PC-3 (cell line): ENCODE results near the gene MAPK12. TPM values are rescaled to one million over a fixed set of nuclear protein-coding genes. Genes with fewer than 3 reads are reported as not detected.

ENCODE experiments used
- ATAC-seq: fragments of 200-7000 bp; cut with Tn5 transposase; 2 replicates; pipeline ENCODE4 v1.9.1; 2020; ENCODE audit warnings: mild to moderate bottlenecking, moderate library complexity
- BruUV-seq: library from RNA; stranded (reverse); fragments of 400-500 nt; replicated peaks from 2 replicates; lab custom pipeline; 2021; lab: Mats Ljungman, UMichigan
- CTCF ChIA-PET: fragments of 300-600 bp; sonication (Branson Sonifier 250); formaldehyde crosslinking; loops from one replicate; lab custom pipeline; 2022; ENCODE audit warnings: antibody characterized with exemption; lab: Charles Lee
- POLR2A ChIA-PET: fragments of 300-600 bp; sonication (Branson Sonifier 250); formaldehyde crosslinking; loops from one replicate; lab custom pipeline; 2022; ENCODE audit warnings: antibody characterized with exemption; ENCODE audit not compliant: unreplicated experiment; lab: Charles Lee
- DNase-seq: peaks from one replicate; pipeline ENCODE4 v3.0.0-alpha.2; 2015
- H2AFZ ChIP-seq: fragments of 300-600 bp; sonication (generic); 2 replicates; pipeline ENCODE4 v1.6.0; 2016; ENCODE audit warnings: antibody characterized with exemption, low read length
- H3F3A ChIP-seq: fragments of 300-600 bp; sonication (generic); one replicate; pipeline ENCODE4 v1.6.0; 2017; ENCODE audit warnings: antibody characterized with exemption, low read length, control low read depth, mild to moderate bottlenecking; ENCODE audit not compliant: unreplicated experiment
- H3K27ac ChIP-seq: fragments of 300-600 bp; sonication (generic); 2 replicates; pipeline ENCODE4 v1.5.1; 2016; ENCODE audit warnings: mild to moderate bottlenecking, low read length
- H3K27me3 ChIP-seq: fragments of 300-600 bp; sonication (generic); 2 replicates; pipeline ENCODE4 v1.6.1; 2016; ENCODE audit warnings: low read length, mixed read lengths
- H3K36me3 ChIP-seq: fragments of 300-600 bp; sonication (generic); 2 replicates; pipeline ENCODE4 v1.6.1; 2016; ENCODE audit warnings: low read depth, mixed run types, low read length, mixed read lengths
- H3K4me1 ChIP-seq: fragments of 300-600 bp; sonication (generic); 2 replicates; pipeline ENCODE4 v1.5.1; 2016; ENCODE audit warnings: low read length; ENCODE audit not compliant: insufficient read depth
- H3K4me2 ChIP-seq: fragments of 300-600 bp; sonication (generic); 2 replicates; pipeline ENCODE4 v1.6.0; 2016; ENCODE audit warnings: low read length
- H3K4me3 ChIP-seq: fragments of 300-600 bp; sonication (generic); 2 replicates; pipeline ENCODE4 v1.5.1; 2016; ENCODE audit warnings: mild to moderate bottlenecking, low read length, mixed read lengths
- H3K79me2 ChIP-seq: fragments of 300-600 bp; sonication (generic); 2 replicates; pipeline ENCODE4 v1.6.1; 2017; ENCODE audit warnings: low read length, mixed read lengths
- H3K9ac ChIP-seq: fragments of 300-600 bp; sonication (generic); 2 replicates; pipeline ENCODE4 v1.6.0; 2016; ENCODE audit warnings: mild to moderate bottlenecking, low read length
- H3K9me2 ChIP-seq: fragments of 300-600 bp; sonication (generic); replicated peaks from 2 replicates; pipeline ENCODE4 v1.6.1; 2016; ENCODE audit warnings: mixed run types, low read length, mixed read lengths
- H3K9me3 ChIP-seq: fragments of 300-600 bp; sonication (generic); 2 replicates; pipeline ENCODE4 v1.6.1; 2016; ENCODE audit warnings: low read length, mixed read lengths
- H4K20me1 ChIP-seq: fragments of 300-600 bp; sonication (generic); 2 replicates; pipeline ENCODE4 v1.6.1; 2016; ENCODE audit warnings: low read length, mixed read lengths
- CTCF ChIP-seq: fragments of 300-600 bp; sonication (generic); conservative IDR thresholded peaks from 2 replicates; pipeline ENCODE4 v1.5.1; 2017; ENCODE audit warnings: antibody characterized with exemption, low read depth, mild to moderate bottlenecking, low read length
- EZH2 ChIP-seq: fragments of 300-600 bp; sonication (generic); IDR thresholded peaks from one replicate; pipeline ENCODE4 v1.6.1; 2017; ENCODE audit warnings: antibody characterized with exemption, mild to moderate bottlenecking, low read length; ENCODE audit not compliant: unreplicated experiment
- EZH2phosphoT487 ChIP-seq: fragments of 300-600 bp; sonication (generic); IDR thresholded peaks from 2 replicates; pipeline ENCODE4 v1.6.1; 2018; ENCODE audit warnings: mild to moderate bottlenecking, antibody characterized with exemption, low read length, borderline replicate concordance
- intact Hi-C: fragments of 100-400 bp; cut with micrococcal nuclease; formaldehyde crosslinking; loops from 2 replicates; pipeline ENCODE4 v1.9.0; 2023
- total RNA-seq: library from RNA; depleted of rRNA; stranded (reverse); fragments of >200 nt; gene quantifications from 2 replicates; pipeline ENCODE4 v1.2.3, GENCODE V29; 2014

Gene MAPK12
- total RNA-seq, 1 experiment from 2014 or later = 22.4 TPM

GRCh38 chr22:50294319-50294656 lies 32.8 kb upstream of the MAPK12 start:
- Histone ChIP-seq H3F3A (no peaks in the 10 kb centered on the region), H3K79me2 (peaks cover 96% of the 10 kb centered on the region), H3K27me3 (no peaks in the 10 kb centered on the region), H3K27ac (peak overlapping the region; percentile 54), H3K9me3 (no peaks in the 10 kb centered on the region), H3K4me3 (no peak overlapping the region), H3K9me2 (no peaks in the 10 kb centered on the region), H3K9ac (no peak overlapping the region), H4K20me1 (no peaks in the 10 kb centered on the region; the same call in 1 of the 2 replicates), H3K36me3 (no peaks in the 10 kb centered on the region), H2AFZ (no peak overlapping the region), H3K4me1 (peaks cover 20% of the 10 kb centered on the region), H3K4me2 (no peak overlapping the region)
- no peak for ATAC-seq
- no peak for TF ChIP-seq EZH2phosphoT487
- TF ChIP-seq CTCF = no peak
- no peak for TF ChIP-seq EZH2
- ChIA-PET POLR2A (no interaction called here), CTCF (no interaction called here)
- DNase-seq = no peak
- intact Hi-C loops = no loop called here
- no TSS peak for BruUV-seq

- BruUV-seq = no TSS peak
- H3K36me3 ChIP-seq = no peaks in the 10 kb centered on the region
- TF ChIP-seq EZH2phosphoT487 (no peak), EZH2 (no peak), CTCF (no peak)
- DNase-seq (peak; percentile 71), ATAC-seq (peak; percentile 85)
- H3K27ac ChIP-seq = peak overlapping the region; percentile 54
- ChIA-PET CTCF (interaction anchor here (1.0 kb wide), 1 partner anchor 11 kb away, joined by 3 read pairs; no protein-coding TSS in a partner anchor), POLR2A (interaction anchor here (0.5 kb wide), 1 partner anchor 11 kb away, joined by 3 read pairs; no protein-coding TSS in a partner anchor)
- no peak overlapping the region for H2AFZ ChIP-seq
- peak overlapping the region; percentile 40 for H3K9ac ChIP-seq
- peaks cover 20% of the 10 kb centered on the region for H3K4me1 ChIP-seq
- no peaks in the 10 kb centered on the region for H3K9me3 ChIP-seq
- peak overlapping the region; percentile 48 for H3K4me3 ChIP-seq
- H3K79me2 ChIP-seq = peaks cover 92% of the 10 kb centered on the region
- H3F3A ChIP-seq = no peaks in the 10 kb centered on the region
- peak overlapping the region; percentile 77 for H3K4me2 ChIP-seq
- no peaks in the 10 kb centered on the region for H3K9me2 ChIP-seq
- H4K20me1 ChIP-seq = no peaks in the 10 kb centered on the region; the same call in 1 of the 2 replicates
- H3K27me3 ChIP-seq = no peaks in the 10 kb centered on the region
- intact Hi-C loops = no loop called here
Measured at GRCh38 chr22:50293441-50294318, 32.2 kb upstream of the MAPK12 start.
